RKO (cell line): ENCODE data around the gene SLC7A4.
"Not testable (repeated sequence)": the region's sequence is repeated elsewhere in the genome, so short reads cannot be mapped to it uniquely, and the experiment has no call there.

ENCODE experiments used
- DNase-seq: peaks from one replicate; pipeline ENCODE4 v3.0.0-alpha.2; 2016; ENCODE audit warnings: low spot score

SLC7A4 gene

DNA sequence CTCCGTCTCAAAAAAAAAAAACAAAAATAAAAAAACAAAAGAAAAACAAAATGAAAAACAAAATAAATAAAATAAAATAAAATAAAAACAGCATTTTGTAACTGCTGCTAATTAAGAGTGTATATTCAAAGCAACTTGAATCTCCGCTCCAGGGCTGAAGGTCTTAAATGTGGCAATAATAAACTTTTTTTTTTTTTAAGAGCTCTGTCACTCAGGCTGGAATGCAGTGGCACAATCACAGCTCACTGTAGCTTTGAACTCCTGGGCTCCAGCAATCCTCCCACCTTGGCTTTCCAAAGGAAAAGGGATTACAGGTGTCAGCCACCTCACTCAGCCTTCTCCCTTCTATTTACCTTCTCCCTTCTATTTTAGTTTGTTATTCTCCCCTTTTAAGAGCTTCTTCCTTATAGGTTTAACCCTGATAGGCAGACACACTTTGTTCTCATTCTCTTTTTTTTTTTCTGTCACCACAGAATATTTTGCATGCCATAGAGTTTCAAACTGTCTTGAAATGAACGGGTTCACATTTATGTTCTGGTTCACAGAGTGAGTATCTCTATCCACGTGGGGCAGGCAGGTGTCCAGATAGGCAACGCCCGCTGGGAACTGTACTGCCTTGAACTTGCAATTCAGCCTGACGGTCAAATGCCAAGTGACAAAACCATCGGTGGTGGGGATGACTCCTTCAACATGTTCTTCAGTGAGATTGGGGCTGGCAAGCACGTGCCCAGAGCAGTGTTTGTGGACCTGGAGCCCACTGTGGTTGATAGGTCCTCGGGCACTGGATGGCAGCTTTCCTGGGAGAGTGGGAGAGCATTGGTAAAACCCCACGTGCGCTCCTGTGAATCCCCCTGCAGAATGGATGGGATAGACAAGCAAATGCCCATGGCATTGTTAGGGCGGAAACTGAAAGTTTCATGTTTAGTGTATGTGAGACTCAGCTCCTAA is 32.8 kb upstream of the SLC7A4 start:
- DNase-seq = no peak

DNA sequence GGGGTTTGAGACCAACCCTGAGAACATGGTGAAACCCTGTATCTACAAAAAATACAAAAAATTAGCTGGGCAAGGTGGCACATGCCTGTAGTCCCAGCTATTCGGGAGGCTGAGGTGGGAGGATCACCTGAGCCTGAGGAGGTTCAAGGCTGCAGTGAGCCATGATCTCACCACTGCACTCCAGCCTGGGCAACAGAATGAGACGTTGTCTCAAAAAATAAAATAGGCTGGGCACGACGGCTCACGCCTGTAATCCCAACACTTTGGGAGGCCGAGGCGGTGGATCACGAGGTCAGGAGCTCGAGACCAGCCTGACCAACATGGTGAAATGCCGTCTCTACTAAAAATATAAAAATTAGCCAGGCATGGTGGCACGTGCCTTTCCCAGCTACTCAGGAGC is 32.1 kb upstream of the SLC7A4 start:
- not testable (repeated sequence) for DNase-seq

DNA sequence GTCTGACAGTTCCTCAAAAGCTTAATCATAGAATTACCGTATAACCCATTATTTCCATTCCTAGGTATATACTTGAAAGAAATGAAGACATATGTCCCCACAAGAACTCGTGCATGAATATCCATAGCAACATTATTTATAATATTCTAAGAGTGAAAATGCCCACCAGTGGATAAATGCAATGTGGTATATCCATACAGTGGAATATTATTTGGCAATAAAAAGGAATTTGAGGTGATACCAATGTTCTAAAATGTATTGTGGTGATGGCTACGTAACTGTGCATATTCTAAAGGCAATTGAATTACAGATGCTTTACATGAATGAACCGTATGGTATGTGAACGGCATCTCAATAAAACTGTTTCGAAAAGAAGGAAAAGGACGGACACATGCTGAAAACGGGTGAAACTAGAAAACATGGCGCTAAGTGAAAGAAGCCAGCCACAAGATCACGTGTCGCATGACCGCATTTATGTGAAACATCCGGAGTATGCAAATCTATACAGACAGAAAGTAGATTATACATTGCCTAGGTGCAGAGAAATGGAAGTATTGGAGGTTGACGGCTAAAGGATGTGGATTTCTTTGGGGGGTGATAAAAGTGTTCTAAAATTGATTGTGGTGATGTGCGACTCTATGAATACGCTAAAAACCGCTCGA is 29.4 kb upstream of the SLC7A4 start:
- DNase-seq = not testable (repeated sequence)

- not testable (repeated sequence) for DNase-seq
Observed at GRCh38 chr22:21060363-21060762, 28.0 kb upstream of the SLC7A4 start.

- DNase-seq = no peak
Observed at GRCh38 chr22:21055880-21056319, 23.5 kb upstream of the SLC7A4 start.

DNA sequence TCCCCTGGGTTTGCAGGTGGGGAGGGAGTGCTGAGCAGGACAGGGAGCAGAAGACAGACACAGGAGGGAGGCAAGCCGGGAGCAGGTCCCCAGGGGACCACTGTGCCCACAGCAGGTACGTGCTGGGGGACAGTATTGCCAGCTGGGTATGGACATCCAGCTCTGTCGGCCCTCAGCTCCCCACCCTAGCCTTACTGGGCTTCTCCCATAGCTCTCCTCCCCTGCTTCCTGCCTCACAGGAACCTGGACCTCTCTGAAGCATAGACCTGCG is 23.1 kb upstream of the SLC7A4 start:
- no peak for DNase-seq

- DNase-seq = no peak
Observed at GRCh38 chr22:21054714-21055563, 22.6 kb upstream of the SLC7A4 start.

DNA sequence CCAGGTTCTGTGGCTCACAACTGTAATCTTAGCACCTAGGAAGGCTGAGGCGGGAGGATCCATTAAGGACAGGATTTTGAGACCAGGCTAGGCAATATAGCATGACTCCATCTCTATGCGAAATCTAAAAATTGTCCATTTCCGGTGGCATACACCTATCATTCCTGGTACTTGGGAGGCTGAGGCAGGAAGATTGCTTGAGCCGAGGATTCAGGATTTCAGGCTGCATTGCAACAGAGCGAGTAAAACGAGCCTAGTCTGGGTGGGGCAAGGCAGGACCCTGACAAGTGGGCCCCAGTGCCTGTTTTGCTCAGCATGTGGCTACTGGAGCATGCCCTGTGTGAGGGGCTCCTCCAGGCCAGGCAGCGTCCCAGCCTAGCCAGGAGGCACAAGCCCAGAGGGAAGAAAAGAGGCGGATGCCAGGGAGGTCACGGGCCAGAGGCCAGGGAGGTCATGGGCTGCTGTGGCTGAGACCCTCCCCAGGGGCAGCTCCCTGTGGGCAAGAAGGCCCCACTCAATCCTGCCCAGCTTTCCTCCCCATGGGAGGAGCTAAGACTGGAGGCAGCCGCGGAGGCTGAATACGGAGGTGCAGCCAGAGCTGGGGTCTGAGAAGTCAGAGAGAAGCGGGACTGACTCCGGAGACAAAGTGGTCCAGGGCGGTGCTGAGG is 21.8 kb upstream of the SLC7A4 start:
- no peak for DNase-seq

- DNase-seq = no peak
Observed at GRCh38 chr22:21052715-21053459, 20.5 kb upstream of the SLC7A4 start.

- no peak for DNase-seq
Observed at GRCh38 chr22:21051831-21052400, 19.6 kb upstream of the SLC7A4 start.

- no peak for DNase-seq
Observed at GRCh38 chr22:21051145-21051830, 18.9 kb upstream of the SLC7A4 start.

DNA sequence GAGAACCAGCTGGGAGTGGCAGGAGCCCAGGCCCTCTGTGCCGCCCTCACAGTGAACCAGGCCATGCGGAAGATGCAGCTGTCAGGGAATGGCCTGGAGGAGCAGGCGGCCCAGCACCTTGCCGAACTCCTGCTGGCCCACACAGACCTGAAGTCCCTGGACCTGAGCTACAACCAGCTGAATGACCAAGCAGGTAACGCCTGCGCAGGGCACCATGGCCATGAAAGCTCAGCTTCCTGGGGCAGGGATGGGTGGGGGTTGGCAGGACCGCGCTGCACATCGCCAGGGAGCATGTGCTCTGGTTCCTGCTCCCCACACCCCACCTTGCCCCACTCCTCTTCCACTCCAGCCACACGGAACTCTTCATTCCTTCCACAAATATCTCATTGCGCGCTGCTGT is 16.6 kb upstream of the SLC7A4 start:
- not testable (repeated sequence) for DNase-seq

DNA sequence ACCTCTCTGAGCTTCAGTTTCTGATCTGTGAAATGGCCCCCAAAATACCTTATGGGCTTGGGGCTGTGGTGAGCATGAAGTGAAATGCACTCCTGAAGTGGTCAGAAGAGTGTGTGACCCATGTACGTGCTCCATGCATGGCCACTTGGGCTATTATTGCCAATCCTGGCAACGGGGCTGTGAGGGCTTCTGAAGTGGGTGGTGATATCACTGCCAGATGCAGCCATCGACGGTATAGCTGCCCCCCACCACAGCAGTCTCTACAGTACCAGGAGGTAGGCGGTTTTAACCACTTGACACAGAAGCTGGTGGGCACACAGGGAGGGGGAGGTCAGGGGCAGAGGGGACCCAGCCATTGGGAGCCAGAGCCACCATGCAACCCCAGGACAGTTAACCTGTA is 16.1 kb upstream of the SLC7A4 start:
- DNase-seq = not testable (repeated sequence)

DNA sequence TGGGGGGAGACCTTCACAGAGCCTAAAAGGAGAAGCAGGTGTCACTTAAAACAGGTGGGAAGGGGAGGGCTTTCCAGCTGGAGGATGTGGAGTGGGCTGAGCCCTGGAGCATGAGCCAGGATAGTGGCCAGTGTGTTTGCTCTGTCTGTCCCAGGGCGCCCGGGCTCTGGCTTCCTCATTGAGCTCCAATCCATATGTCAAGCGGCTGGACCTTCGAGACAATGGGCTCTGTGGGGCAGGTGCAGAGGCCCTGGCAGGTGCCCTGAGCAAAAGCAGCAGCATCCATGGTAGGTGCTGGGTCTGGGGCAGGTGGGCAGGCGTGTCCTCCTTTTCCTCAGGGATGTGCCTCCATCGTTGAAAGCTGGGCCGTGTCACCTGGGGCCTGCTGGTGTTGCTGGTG is 15.4 kb upstream of the SLC7A4 start:
- DNase-seq = no peak

DNA sequence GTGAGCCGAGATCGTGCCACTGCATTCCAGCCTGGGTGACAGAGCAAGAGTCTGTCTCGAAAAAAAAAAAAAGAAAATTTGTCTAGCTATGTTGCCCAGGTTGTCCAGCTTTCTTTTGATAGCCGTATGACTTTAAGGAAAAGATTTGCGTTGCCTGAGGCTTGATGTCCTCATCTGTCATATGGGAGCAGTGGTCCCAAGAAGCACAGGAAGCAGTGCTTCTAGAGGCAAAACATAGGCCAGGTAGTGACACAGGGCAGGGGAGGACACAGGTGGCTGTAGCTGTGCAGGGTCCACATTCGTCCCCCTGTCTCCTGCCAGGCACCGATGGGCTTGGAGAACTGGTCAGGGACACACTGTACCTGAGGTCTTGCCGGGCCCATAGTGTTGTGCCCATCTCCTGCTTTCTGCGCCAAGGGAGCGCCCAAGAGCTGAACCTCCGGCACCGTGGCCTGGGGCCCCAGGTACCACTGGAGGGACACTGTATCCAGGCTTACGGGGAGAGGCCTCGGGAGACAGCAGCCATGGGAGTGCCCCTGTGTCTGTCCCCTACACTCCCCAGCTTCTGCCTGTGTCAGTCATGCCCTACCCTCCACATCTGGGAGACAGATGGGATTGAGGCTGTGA is 14.8 kb upstream of the SLC7A4 start:
- DNase-seq = no peak

DNA sequence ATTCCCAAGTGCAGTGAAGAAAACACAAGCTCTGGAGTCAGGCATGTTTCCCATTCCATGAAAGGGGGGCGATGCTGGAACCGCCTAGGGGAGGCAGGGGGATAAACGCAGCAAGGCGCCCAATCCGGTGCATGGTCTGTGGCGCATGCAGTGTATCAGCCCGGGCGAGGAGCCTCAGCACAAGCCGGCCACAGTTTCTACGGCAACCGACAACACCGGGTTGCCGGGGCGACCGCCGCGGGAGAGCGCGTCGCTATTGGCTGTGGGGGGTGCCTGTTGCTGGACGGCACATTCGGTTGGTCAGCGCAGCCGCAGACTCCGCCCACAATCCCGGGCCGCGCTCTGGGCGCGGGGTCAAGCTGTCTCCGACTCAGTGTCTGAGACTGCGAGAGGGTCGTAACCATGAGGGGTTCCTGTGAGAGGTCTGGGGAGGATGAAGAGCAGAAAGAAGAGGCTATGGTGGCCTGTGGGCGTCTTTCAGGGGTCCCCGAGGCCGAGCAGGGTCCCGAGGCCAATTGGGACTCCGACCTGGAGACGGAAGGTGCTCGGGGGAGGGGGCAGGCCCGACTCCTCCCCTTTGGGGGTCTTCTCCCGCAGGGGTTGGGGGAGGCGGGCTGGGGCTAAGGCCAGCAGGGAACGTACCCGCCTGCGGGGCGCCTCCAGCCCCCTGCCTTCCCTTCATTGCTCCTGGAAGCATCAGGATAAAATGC is 13.4 kb upstream of the SLC7A4 start, which contains the start of gene LRRC74B:
LRRC74B (plus strand) TSS at position 362 of the 710 bp plus-strand sequence; CDS start at position 403, 41 bp downstream.
- peak; percentile 84 for DNase-seq

GRCh38 chr22:21044931-21045584 is 12.7 kb upstream of the SLC7A4 start:
- DNase-seq = no peak

GRCh38 chr22:21043860-21044535 is 11.6 kb upstream of the SLC7A4 start:
- DNase-seq = no peak
